NCI-H2029 treated with DMSO at 0.1 percent for 48 hours (cell line): ENCODE results near the gene PLOD1.
"Not testable (repeated sequence)": the region's sequence is repeated elsewhere in the genome, so short reads cannot be mapped to it uniquely, and the experiment has no call there.

Source experiments
- DNase-seq: peaks from one replicate; lab custom pipeline; 2025; lab: John Stamatoyannopoulos, UW

Gene PLOD1

DNA sequence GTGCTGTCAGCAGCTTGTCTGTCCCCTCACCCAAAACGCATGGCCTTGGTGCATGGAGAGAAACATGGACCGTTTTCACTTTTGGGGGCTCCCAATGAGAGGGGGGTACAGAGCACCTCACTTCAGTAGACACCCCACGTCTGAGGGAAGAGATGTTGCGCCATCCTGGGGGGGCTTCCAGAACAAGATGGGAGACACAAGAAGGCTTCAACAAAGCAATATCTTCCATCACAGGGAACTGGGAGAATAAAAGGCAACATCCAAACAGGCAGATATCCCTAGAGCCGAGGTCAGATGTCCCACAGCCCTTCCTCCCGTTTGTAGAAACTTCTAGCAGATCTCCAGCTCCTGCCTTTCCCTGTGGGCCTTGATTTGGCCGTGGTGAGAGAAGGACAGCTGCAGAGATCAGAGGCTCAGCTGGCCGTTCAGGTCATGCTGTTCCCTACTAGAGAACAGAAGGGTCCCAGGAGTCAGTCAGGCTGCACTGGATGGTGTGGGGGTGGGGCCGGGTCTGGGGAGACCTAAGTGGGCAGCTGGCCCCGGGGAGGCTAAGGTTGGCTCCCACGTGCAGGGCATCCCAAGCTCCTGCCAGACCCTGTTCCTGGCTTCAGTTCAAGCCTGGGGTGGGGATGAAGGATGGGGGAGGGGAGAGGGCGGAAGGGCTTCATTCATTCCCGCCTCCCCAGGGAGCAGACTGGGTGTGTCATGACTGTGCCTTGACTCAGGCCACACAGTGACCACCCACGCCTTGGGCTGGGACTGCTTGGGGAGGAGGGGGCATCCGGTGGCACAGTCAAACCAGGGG is 4.4 kb downstream of the PLOD1 start:
- no peak for DNase-seq

DNA sequence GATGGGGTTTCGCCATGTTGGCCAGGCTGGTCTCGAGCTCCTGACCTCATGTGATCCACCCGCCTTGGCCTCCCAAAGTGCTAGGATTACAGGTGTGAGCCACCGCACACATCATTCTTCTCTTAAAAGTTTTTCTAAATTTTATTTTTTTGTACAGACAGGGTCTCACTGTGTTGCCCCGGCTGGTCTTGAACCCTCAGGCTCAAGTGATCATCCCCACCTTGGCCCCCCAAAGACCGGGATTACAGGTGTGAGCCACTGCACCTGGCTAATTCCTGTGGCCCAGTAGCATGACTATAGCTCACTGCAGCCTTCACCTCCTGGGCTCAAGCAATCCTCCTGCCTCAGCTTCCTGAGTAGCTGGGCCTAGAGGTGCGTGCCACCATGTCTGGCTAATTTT is 5.3 kb downstream of the PLOD1 start:
- not testable (repeated sequence) for DNase-seq

DNA sequence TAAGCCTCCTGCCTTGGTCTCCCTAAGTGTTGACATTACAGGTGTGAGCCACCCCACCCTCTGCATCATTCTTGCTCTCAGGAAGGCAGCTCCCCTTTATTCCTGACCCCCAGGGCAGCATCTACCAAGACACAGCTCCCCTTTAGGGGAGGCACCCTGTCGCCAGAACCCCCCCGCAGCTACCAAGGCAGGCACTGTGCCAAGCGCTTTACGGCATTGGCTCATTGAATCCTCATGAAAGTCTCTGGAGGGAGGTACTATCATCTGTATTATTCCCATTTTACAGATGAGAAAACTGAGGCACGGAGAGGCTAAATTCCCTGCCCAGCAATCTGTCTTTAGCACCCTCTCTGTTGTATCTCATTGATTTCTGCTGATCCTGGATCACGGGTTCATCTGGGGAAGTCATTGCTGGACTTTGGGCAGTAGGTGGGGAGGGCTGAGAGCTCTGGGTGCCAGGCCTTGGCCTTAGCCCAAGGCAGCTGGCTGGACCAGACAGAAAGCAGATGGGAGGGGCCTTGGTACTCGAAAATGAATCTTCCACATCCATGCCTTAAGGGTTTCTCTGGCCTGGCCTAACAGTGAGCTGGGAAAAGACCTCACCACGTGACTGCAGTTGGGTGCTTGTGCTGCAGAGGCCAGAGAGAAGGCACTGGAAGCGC is 5.9 kb downstream of the PLOD1 start:
- peak; percentile 52 for DNase-seq

DNA sequence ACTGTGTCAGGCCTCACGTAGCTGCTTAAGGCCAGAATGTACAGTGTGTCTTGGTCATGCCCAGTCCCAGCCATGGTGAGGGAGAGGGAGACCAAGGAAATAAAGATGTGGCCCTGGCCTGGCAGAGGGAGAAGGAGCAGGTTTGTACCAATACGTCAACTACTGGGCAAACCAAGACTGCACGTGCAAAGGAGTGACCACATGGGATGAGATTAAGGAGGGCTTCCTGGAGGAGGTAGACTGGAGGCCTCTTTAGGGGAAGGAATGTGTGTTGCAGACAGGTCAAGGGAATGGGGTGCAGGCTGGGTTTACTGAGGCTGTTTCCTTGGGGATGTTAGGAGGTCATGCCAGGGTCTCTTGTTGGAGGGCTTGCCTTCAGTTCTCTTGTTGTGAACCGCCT is 7.8 kb downstream of the PLOD1 start:
- DNase-seq: no peak

DNA sequence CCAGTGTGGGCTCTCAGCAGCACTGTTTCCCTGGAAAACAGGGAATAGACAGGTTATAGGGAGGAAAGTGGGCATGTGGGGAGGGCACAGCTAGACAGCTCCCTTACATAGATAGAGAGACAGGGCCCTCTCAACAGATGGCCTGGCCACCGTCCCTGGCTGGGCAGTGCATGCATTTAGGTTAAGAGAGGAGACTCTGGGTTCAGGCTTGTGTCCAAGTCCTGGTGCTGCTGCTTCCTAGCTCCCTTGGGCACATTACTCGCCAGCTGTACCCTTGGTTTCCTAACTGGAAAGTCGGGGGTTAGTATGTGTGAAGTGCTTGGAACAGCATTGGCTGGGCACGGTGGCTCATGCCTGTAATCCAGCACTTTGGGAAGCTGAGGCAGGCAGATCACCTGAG is 9.1 kb downstream of the PLOD1 start:
- DNase-seq: no peak

DNA sequence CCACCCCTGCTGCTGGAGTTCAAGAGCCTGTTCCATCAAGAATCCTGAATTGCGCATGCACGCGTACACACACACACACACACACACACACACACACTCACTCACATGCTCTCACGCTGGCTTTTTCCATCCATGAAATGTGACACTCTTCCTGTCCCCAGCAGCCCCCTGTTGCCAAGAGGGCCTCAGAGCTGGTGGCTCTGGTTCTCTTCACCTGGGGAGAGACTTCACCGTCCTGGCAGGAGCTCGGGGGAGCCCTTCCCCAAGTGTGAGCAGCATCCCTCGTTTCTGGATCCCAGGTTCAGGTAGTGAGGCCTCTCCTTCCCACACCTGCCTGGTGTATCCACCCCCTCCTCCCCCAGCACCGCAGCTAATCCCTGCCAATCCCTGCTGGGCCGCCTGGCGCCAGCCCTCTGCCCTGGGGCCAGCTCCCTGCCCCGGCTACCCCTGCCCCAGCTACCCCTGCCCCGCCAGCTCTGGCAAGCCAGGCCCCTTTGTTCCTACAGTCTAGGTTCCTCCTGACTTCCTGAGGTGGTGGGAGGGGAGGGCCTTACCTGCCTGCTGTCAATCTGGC is 9.9 kb downstream of the PLOD1 start:
- peak; percentile 78 for DNase-seq

DNA sequence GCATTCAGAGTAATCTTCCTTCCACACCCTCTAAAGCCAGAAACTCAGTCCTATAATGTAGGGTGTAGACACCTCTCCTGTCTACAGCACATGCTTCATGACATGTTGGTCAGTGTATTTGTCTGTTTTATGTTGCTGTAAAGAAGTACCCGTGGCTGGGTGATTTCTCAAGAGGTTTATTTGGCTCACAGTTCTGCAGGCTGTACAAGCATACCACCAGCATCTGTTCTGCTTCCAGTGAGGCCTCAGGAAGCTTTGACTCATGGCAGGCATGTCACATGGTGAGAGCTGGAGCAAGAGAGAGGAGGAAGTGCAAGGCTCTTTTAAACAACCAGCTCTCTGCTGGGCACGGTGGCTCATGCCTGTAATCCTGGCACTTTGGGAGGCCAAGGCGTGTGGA is 12.1 kb downstream of the PLOD1 start:
- no peak for DNase-seq

DNA sequence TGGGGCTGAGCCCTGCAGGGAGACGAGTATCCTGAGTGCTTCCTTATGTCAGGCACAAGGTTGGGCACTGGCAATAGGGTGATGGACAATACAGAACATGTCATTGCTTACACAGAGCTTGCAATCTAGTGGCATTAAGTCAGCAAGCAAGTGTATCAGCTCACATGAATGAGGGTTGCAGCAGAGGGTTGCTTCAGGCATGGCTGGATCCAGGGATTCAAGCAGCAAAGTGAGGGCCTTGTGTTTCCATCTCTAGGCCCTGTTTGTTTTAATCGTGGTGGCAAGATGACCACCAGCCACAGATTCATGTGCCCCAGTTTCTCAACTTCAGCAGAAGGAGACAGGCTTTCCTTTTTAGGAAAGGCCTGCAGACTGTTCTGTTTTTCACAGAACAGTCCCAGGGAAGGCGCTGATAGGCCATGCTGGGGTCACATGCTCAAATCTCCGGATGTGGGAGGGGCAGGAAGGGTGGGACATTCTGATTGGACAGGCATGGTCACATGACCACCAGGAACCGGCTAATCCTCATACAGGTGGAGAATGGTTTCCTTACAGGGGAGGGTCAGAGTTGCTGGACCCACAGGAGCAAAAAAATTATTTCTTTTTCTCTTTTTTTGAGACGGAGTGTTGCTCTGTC is 14.4 kb downstream of the PLOD1 start:
- DNase-seq: no peak

DNA sequence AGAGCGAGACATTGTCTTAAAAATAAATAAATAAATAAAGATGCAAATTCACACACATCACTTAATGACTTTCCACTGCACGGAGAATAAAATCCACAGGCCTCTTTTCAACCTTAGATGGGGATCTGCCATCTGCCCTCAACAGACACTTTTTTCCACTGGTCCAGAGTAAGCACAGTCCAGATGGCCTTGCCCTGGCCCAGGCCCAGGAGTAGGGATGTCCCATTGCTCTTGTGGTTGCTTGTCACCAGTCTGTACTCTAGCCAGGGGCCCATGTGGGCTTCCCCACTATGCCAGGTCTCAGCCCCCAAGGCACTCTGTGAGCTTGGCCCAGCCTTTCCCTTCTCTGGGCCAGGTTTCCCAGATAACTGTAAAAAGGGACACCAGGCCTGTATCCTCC is 17.4 kb downstream of the PLOD1 start:
- no peak for DNase-seq

DNA sequence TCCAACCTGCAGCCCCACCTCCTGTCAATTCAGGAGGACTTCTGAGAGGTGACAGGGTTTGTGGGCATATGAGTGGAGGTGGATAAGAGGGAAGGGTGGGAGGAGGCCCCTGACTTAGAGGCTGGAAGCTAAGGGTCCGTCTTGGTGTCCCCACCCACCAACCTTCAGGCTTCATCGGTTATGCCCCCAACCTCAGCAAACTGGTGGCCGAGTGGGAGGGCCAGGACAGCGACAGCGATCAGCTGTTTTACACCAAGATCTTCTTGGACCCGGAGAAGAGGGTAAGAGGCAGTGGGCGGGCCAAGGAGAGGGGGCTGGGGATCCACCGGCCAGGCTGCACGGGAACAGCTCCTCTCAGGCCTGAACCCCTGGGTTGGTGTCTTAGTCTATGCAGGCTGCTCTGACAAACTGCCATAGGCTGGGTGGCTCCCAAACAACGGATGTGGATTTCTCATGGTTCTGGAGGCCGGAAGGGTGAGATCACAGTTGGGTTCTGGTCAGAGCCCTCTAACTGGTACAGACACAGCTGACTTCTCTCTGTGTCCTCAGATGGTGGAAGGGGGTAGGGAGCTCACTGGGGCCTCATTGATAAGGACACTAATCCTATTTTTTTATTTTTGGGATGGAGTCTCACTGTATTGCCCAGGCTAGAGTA is 18.1 kb downstream of the PLOD1 start:
- DNase-seq: no peak

DNA sequence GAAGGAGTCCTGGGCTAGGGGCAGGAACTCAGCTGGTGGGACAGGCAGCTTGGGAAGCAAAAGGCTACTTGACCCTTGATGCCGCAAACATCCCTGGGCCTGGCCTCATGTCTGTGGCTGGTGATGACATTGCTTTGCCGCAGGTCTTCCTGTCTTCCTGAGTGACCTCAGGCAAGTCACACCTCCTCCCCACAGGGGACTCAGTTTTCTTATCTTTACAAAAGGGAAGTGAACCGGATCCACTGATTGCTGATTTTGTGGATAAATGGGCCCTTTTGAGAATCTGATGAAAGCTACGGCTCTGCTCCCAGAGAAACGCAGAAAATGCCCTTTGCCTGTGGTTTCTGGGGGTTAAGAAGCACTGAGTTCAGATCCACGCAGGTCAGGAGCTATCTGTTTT is 20.7 kb downstream of the PLOD1 start:
- no peak for DNase-seq

DNA sequence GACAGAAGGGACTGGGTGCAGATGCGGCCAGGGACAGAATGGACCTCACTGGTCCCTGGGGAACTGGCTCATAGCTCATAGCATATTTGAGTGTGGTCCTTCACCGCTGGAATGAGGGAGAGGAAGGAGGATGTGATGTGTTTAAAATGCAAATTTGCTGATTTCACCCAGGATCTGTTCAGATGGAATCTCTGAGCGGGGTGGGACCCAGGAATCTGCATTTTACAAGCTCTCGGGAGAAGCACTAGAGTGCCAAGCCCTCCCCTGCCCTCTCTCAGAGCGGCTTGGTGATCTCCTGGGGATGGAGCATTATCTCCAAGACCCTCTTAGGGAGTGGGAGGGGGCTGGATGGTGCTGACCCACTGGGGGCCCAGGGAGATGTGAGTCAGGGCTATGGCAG is 22.9 kb downstream of the PLOD1 start:
- no peak for DNase-seq

DNA sequence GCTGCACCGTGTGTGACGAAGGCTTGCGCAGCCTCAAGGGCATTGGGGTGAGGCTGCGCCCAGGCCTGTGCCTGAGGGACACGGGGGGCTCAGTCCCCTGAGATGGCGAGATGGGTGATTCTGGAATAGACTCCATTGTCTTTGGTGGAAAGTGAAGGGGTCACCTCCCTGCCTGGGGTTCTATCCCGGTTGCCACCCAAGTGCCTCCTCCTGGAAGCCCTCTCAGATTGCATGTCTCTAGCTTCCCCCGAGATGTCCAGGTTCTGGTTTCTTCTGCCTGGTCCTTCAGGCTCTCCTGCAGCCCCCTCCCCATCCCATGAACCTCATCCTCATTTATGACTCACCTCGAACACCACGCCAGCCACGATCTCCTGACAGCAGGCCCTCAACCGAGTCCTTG is 23.4 kb downstream of the PLOD1 start:
- DNase-seq: no peak

DNA sequence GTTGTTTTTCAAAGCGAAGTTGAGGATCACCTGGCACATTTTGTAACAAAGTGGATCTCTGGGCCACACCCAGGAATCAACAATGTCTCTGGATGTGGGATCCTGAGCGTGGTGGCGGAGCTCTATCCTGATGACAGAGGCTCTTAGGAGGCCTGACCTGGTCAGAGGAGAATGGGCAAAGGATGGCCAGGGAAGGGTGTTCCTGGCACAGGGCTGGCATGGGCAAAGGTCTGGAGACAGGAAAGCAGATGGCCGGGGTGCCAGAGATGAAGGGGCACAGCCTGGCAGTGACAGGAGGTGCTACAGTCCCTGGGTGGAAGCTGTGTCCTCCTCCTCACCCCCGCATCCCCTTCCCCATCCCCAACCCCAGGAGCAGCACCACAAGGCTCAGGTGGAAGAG is 25.8 kb downstream of the PLOD1 start:
- DNase-seq: no peak

DNA sequence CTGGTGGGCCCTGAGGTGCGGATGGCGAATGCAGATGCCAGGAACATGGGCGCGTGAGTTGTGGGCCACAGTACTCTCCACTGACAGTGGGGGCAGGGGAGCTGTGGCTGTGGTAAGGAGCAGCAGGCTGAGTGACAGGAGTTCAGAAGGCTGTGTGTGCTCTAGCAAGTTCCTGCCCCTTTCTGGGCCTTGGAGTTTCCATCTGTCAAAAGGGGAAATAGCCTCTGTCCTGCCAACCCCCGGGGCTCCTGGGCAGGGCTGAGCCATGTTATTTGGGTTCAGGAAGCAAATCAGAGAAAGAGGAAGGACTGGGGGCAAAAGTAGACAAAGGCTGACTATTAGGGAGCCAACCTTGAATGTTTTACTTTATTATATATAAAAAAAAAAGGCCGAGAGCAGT is 26.2 kb downstream of the PLOD1 start:
- DNase-seq: no peak

DNA sequence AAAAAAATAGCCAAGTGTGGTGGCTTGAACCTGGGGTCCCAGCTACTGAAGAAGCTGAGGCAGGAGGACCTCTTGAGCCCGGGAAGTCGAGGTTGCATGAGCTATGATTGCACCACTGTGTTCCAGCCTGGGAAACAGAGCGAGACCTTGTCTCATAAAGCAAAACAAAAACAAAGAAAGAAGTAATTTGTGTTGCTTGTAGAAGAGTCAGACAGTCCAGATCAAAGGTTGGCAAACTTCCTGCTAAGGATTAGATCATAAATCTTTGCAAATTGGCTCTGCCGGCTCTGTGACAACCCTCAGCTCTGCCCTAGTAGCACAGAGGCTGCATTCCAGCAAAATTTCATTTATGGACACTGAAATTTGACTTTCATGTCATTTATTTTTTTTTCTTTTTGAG is 26.7 kb downstream of the PLOD1 start:
- DNase-seq: no peak

DNA sequence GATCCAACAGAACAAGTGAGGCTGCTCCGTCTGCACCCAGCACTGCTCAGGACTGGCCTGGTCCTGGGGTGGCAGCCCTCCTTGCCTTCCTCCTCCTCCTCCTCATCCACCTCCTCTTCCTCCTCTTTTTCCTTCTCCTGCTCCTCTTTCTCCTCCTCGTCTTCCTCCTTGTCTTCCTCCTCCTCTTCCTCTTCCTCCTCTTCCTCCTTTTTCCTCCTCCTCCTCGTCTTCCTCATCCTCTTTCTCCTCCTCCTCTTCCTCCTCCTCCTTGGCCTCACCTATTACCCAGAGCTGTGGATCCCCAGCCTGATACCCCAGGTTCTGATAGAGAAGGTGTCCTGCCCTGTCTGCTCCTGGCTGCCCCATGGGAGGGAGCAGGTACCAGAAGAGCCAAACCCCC is 29.1 kb downstream of the PLOD1 start:
- DNase-seq: no peak

DNA sequence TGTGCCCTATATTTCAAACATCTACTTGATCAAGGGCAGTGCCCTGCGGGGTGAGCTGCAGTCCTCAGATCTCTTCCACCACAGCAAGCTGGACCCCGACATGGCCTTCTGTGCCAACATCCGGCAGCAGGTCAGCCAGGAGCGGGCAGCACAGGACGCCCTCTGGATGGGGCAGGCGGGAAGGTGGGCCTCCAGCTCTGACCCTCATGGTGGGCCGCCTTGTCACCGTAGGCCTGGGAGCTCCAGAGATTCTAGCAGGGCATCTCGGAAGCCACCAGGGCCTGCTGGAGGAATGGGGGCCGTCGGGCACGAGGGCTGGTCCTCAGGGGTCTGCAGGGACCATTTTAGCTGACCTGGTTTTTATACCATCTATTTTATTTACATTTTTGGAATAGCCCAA is 30.1 kb downstream of the PLOD1 start:
- DNase-seq: no peak

DNA sequence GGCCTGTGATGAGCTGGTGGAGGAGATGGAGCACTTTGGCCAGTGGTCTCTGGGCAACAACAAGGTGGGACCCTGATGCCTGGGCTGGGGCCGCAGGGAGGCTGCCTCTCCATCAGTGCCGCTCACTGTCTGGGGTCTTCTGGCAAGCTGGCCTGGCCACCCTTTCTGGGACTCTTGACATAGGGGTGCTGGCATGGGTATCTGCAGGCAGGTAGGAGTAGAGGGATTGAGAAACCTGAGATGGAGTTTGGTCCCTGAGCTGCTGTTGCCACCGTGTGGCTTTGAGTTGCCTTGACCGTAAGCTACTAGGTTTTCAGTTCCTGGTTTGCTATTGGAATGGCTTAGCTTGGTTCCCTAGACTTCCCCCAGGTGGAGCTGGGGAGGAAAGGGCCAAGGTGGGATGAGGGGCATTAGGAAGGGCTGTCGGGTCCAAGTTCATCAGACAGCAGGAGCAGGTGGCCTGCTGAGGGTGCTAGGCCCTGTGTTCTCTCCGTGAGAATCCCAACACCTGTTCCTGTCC is 32.6 kb downstream of the PLOD1 start:
- DNase-seq: peak; percentile 69

DNA sequence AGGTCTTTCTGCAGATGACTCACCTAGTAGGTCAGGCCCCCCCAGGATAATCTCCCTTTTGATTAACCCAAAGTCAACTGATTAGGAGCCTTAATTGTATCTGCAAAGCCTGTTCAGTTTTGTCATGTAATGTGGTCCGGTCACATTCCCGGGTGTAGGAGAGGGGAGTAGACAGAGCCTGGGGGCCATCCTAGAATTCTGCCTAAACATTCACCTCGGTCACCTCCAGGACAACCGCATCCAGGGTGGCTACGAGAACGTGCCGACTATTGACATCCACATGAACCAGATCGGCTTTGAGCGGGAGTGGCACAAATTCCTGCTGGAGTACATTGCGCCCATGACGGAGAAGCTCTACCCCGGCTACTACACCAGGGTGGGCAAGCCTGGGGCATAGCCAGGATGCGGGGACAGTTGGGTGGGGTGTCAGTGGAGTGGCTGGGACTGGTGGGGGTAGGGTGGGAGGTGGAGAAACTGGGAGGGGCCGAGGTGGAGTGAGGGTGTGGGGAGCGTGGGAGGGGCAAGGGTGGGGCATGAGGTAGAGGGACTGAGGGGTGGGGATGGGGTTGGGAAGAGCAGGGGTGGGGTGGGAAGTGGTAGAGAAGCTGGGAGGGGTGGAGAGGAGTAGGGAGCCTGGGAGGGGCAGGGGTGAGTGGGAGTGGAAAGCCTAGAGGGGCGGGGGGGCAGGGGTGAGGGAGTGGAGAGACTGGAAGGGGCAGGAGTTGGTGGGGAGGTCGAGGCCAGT is 36.1 kb downstream of the PLOD1 start:
- no peak for DNase-seq

DNA sequence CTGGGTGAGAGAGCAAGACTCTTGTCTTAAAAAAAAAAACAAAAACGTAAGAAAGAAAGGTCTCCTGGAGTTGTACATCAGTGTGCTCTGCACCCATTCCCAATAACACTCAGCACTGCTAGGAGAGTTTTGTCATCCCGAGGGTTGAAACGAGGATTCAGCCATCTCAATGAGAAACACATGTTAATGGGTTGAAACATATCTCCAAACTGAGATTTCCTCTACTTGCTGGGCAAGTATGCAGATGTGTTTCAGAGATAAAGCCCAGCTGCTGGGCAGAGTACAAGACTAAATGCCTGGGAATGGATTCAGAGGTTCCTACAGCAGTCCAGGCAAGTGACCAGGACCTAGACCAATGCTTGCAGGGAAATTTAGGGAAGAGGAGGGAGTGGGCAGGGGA is 43.1 kb downstream of the PLOD1 start:
- no peak for DNase-seq

DNA sequence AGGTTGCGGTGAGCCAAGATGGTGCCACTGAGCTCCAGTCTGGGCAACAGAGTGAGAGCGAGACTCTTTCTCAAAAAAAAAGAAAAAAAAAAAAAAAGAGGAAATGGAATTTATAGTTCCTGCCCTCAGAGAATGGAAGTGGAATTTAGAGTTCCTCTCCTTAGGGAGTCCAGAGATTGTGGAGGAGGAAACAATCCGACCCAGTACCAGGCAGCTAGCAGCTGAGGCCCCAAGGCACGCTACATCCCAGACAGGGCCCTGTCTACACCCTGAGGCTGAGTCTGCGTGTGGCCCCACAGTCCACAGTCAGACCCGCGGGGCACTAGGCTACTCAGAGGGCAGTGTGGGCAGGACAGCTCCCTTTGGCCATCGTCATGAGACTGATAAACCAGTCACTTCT is 43.8 kb downstream of the PLOD1 start:
- DNase-seq: no peak
